Lung (tissue), 12 donors: ENCODE data around the gene UBN1. TPM values are rescaled to one million over a fixed set of nuclear protein-coding genes. Genes with fewer than 3 reads are reported as not detected.

Experiments
- ATAC-seq: fragments of 200-7000 bp; cut with Tn5 transposase; one replicate; pipeline ENCODE4 v1.9.1; 2020; ENCODE audit warnings: moderate number of reproducible peaks; ENCODE audit not compliant: insufficient read depth, low FRiP score
- DNase-seq, 3 donors: peaks; one replicate each; pipeline ENCODE4 v3.0.0-alpha.2; 2013 to 2017
- H3K27ac ChIP-seq, 2 donors: one replicate each; pipeline ENCODE4 v1.5.1; 2013; ENCODE audit warnings: mild to moderate bottlenecking in 2 of 2, moderate library complexity in 2 of 2, control low read depth in 1 of 2, inconsistent platforms in 1 of 2, low read depth in 1 of 2, low read length in 1 of 2
- H3K27me3 ChIP-seq, 3 donors: one replicate each; pipeline ENCODE4 v1.5.1; 2013; ENCODE audit warnings: low read length in 2 of 3; ENCODE audit not compliant: control insufficient read depth in 3 of 3, insufficient read depth in 3 of 3
- H3K36me3 ChIP-seq, 4 donors: one replicate each; pipeline ENCODE4 v1.5.1; 2013; ENCODE audit warnings: low read length in 4 of 4, mild to moderate bottlenecking in 1 of 4, moderate library complexity in 1 of 4; ENCODE audit not compliant: control insufficient read depth in 4 of 4, insufficient read depth in 4 of 4
- H3K4me1 ChIP-seq, 5 donors: one replicate each; pipeline ENCODE4 v1.5.1; 2013; ENCODE audit warnings: low read length in 5 of 5, mild to moderate bottlenecking in 2 of 5, moderate library complexity in 1 of 5; ENCODE audit not compliant: control insufficient read depth in 5 of 5, insufficient read depth in 5 of 5
- H3K4me3 ChIP-seq: one replicate; pipeline ENCODE4 v1.5.1; 2013; ENCODE audit warnings: mild to moderate bottlenecking, control low read depth, moderate library complexity
- H3K9ac ChIP-seq, 2 donors: one replicate each; pipeline ENCODE4 v1.5.1; 2013; ENCODE audit warnings: low read length in 2 of 2, control low read depth in 1 of 2; ENCODE audit not compliant: insufficient read depth in 1 of 2
- H3K9me3 ChIP-seq, 4 donors: one replicate each; pipeline ENCODE4 v1.5.1; 2013; ENCODE audit warnings: low read length in 3 of 4, mild to moderate bottlenecking in 1 of 4, moderate library complexity in 1 of 4; ENCODE audit not compliant: control insufficient read depth in 4 of 4, insufficient read depth in 3 of 4
- WGBS, 2 donors: extraction: QIAGEN DNeasy Blood & Tissue Kit; methylation state at CpG; one replicate each; pipeline ENCODE4 v1.1.7; 2013; 5-methylcytosine and 5-hydroxymethylcytosine counted together
- polyA plus RNA-seq, 2 donors: library from polyadenylated mRNA; stranded (reverse); fragments of 200-250 nt; gene quantifications; one replicate each; pipeline ENCODE4 v1.2.1, GENCODE V29; 2013
- total RNA-seq, 2 donors: library from RNA; depleted of rRNA in 1 of 2; stranded (reverse); fragments of >200 nt in 1 of 2; gene quantifications; one replicate each; pipeline ENCODE4 v1.2.1, GENCODE V29; 2014 to 2021
- TF ChIP-seq, protein P1 (sequence below): IDR thresholded peaks from 2 replicates; pipeline ENCODE4 v1.5.1; 2012; ENCODE audit warnings: mild to moderate bottlenecking; ENCODE audit errors: control extremely low read depth, extremely low read depth
- donor health status: control.
- donor health status: control.
- donor health status: Bipolar disorder and iron deficiency.
- donor health status: healthy.
- donor health status: DM: yes; HTN: yes; CAD: no.

UBN1 gene
- total and polyA plus RNA-seq, 4 donors: 13.3 to 37.8 (median 19.9) TPM

DNA sequence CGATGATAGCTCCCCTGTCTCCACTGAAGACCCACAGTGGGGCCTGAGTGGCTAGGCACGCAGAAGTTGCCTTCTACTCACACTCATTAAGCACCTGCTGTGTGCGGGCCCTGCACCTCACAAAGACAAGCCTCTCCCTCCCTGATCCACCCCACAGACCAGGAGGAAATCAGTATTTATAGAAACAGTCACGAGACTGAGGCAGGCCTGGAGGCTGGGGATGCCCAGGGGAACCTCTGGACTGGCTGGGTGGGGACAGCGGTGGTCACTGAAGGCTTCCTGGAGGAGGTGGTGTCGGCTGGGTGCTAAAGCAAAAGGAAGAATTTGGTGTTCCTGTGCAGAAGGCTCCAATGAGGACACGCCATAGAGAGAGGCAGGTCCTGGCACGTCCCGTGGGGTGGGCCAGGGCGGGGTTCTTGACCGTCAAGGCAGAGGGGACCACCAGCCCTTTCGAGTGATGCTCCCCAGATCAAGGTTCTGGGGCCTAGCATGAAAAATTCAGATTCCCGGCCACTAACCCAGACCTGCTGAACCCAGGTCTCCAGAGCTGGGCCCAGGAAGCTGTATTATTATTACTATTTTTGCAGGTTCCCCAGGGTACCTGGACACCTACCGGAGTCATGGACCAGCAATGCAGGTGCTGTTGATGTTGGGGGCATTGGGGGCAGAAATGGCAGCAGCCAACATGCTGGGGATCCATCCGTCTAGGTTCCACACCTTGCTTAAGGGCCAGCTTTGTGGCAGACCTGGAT is 66.7 kb downstream of the UBN1 start:
- no peak overlapping the region for H3K27ac ChIP-seq
- no peaks in the 10 kb centered on the region for H3K36me3 ChIP-seq
- ATAC-seq: no peak
- no peak for DNase-seq
- H3K27me3 ChIP-seq: no peaks in the 10 kb centered on the region
- H3K9me3 ChIP-seq: no peaks in the 10 kb centered on the region
- TF ChIP-seq, protein P1, sequence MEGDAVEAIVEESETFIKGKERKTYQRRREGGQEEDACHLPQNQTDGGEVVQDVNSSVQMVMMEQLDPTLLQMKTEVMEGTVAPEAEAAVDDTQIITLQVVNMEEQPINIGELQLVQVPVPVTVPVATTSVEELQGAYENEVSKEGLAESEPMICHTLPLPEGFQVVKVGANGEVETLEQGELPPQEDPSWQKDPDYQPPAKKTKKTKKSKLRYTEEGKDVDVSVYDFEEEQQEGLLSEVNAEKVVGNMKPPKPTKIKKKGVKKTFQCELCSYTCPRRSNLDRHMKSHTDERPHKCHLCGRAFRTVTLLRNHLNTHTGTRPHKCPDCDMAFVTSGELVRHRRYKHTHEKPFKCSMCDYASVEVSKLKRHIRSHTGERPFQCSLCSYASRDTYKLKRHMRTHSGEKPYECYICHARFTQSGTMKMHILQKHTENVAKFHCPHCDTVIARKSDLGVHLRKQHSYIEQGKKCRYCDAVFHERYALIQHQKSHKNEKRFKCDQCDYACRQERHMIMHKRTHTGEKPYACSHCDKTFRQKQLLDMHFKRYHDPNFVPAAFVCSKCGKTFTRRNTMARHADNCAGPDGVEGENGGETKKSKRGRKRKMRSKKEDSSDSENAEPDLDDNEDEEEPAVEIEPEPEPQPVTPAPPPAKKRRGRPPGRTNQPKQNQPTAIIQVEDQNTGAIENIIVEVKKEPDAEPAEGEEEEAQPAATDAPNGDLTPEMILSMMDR: no peak
- H3K4me1 ChIP-seq: peaks cover 0 to 2% (median 0%) of the 10 kb centered on the region in 5 donors
- no peak overlapping the region for H3K9ac ChIP-seq
- 86 to 89% methylated on average over 15 of the region's 15 CpGs for WGBS, 2 donors
- H3K4me3 ChIP-seq: no peak overlapping the region

DNA sequence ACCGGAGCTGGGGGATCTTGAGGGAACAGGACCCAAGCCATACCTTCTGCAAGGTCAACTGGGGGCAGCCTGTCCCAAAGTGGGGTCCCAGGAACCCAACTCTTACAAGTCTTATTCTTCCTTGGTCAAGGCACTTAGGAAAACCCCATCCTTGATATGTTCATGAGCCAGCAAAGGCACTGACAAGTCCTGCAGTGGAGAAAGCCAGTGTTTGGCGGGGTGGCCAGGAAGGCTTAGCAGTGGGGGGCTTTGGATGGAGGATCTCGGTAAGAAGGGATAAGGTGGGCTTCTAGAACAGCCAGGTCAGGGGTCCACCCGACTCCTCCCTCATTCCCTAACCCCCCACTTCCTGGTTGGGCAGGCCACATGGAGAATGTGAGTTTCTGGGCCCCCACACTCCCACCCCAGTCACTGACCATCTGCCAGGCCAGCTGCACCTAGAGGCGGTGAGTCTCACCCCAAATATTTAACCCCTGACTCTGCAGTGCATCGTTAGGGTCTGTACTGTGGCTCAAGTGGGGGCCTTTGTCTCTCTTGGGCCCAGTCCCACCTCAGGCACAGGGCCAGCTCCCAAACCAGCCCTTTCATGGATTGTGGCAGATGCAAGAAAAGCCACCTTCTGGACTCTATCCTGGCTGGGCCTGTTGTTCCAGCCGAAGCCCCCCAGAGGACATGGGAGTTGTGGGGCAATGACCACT is 67.4 kb downstream of the UBN1 start:
- Histone ChIP-seq H3K9ac (no peak overlapping the region), H3K27ac (no peak overlapping the region), H3K4me1 (peaks cover 0 to 4% (median 0%) of the 10 kb centered on the region in 5 donors), H3K9me3 (no peaks in the 10 kb centered on the region), H3K27me3 (no peaks in the 10 kb centered on the region), H3K36me3 (no peaks in the 10 kb centered on the region), H3K4me3 (no peak overlapping the region)
- ATAC-seq: no peak
- WGBS, 2 donors: 90 to 94% methylated on average over 7 of the region's 7 CpGs
- TF ChIP-seq, protein P1: no peak
- no peak for DNase-seq

DNA sequence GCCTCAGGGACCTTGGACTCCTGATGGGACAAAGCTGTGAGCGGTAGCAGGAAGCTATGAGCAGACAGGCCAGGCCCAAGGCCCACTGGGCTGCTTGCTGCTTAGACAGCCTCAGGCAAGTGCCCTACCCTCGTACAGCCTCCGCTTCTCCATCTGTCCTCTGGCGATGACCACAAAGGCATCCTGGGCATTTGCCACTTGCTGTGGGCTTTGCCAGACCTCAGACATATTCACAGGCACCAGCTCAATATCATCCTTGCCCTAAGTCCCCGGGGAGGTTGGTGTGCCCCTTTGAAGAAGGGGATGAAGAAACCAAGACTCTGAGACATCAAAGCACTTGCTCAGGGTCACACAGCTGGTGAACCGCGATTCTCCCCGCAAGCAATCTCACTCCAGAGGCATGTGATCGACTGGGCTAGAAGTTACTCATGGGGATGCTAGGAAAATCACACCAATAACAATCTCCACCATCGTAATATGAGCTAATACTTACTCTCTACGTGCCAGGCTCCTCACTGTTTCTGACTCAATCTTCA is 68.0 kb downstream of the UBN1 start:
- Histone ChIP-seq H3K4me1 (peaks cover 0 to 4% (median 0%) of the 10 kb centered on the region in 5 donors), H3K9me3 (no peaks in the 10 kb centered on the region), H3K27me3 (no peaks in the 10 kb centered on the region), H3K4me3 (no peak overlapping the region), H3K36me3 (no peaks in the 10 kb centered on the region), H3K27ac (no peak overlapping the region), H3K9ac (no peak overlapping the region)
- no peak for DNase-seq
- 82 to 87% methylated on average over 11 of the region's 11 CpGs for WGBS, 2 donors
- ATAC-seq: no peak
- TF ChIP-seq, protein P1: no peak
